HepG2 (cell line): ENCODE measurements around the gene MIDN. TPM values are rescaled to one million over a fixed set of nuclear protein-coding genes. Genes with fewer than 3 reads are reported as not detected.

Experiments
- AKAP8 ChIP-seq: sonication (generic); formaldehyde crosslinking; IDR thresholded peaks from 2 replicates; pipeline ENCODE4 v1.5.1; 2020; ENCODE audit warnings: mild to moderate bottlenecking, missing genetic modification reagents
- CHD2 ChIP-seq: IDR thresholded peaks from 2 replicates; pipeline ENCODE4 v1.6.1; 2011; ENCODE audit warnings: low read depth, low read length, improper control_type of control experiment
- ERF ChIP-seq: IDR thresholded peaks from 2 replicates; pipeline ENCODE4 v1.6.1; 2018; ENCODE audit warnings: missing biosample characterization, missing genetic modification reagents
- HIVEP1 ChIP-seq: sonication (generic); formaldehyde crosslinking; IDR thresholded peaks from 2 replicates; pipeline ENCODE4 v1.4.0; 2020; ENCODE audit warnings: mild to moderate bottlenecking, missing genetic modification reagents
- KDM1A ChIP-seq: IDR thresholded peaks from 2 replicates; pipeline ENCODE4 v1.6.1; 2016; ENCODE audit warnings: missing compliant biosample characterization
- KDM2A ChIP-seq: sonication (generic); formaldehyde crosslinking; IDR thresholded peaks from 2 replicates; pipeline ENCODE4 v1.4.0; 2020; ENCODE audit warnings: low read depth, missing genetic modification reagents, borderline replicate concordance
- ZNF274 ChIP-seq: sonication (generic); formaldehyde crosslinking; IDR thresholded peaks from 2 replicates; pipeline ENCODE4 v1.5.1; 2020; ENCODE audit warnings: mild to moderate bottlenecking, missing genetic modification reagents
- ZNF460 ChIP-seq: sonication (generic); formaldehyde crosslinking; IDR thresholded peaks from 2 replicates; pipeline ENCODE4 v1.5.1; 2020; ENCODE audit warnings: missing genetic modification reagents, mild to moderate bottlenecking, borderline replicate concordance
- ZNF629 ChIP-seq: sonication (generic); formaldehyde crosslinking; conservative IDR thresholded peaks from 2 replicates; pipeline ENCODE4 v1.5.0; 2020; ENCODE audit warnings: missing genetic modification reagents
- ZNF766 ChIP-seq: sonication (generic); formaldehyde crosslinking; IDR thresholded peaks from 2 replicates; pipeline ENCODE4 v1.5.0; 2020; ENCODE audit warnings: missing genetic modification reagents, borderline replicate concordance
- polyA plus RNA-seq, 8 experiments: library from polyadenylated mRNA; depleted of rRNA in 3 of 8; stranded (reverse) in 7 of 8; unstranded in 1 of 8; fragments of >200 nt; fragmentation: Illumina TruSeq in 4 of 8; extraction: Trizol in 4 of 8; gene quantifications; 2 replicates each; pipeline versions ENCODE4 v1.2.1 to v1.2.3, GENCODE V29; 2011 to 2016; ENCODE audit warnings: low read depth in 4 of 8, missing spikeins in 1 of 8, mixed read lengths in 1 of 8; ENCODE audit not compliant: insufficient read depth in 1 of 8
- total RNA-seq, 5 experiments: library from RNA; depleted of rRNA; stranded (reverse); fragments of >200 nt; fragmentation: Illumina TruSeq; extraction: Trizol; gene quantifications; 2 replicates each; pipeline ENCODE4 v1.2.3, GENCODE V29; 2016; ENCODE audit warnings: low read depth in 1 of 5
- TF ChIP-seq, protein P1 (sequence below), 2 experiments: fragments of 450-650 bp in 1 of 2; sonication (generic) in 1 of 2; formaldehyde crosslinking in 1 of 2; IDR thresholded peaks; 2 replicates each; pipeline versions ENCODE4 v1.6.1 to v1.8.0; 2016 to 2022; ENCODE audit warnings: antibody characterized with exemption in 1 of 2, mild to moderate bottlenecking in 1 of 2, missing genetic modification reagents in 1 of 2
- TF ChIP-seq, protein P2 (sequence below): sonication (generic); formaldehyde crosslinking; conservative IDR thresholded peaks from 2 replicates; pipeline ENCODE4 v1.8.1; 2023; ENCODE audit warnings: missing genetic modification reagents

MIDN gene
- total and polyA plus RNA-seq, 2 of the 13 experiments (the other 11 are each of a cell fraction or from before 2014, with no cell fraction given), result 8.4 to 18.0 TPM

DNA sequence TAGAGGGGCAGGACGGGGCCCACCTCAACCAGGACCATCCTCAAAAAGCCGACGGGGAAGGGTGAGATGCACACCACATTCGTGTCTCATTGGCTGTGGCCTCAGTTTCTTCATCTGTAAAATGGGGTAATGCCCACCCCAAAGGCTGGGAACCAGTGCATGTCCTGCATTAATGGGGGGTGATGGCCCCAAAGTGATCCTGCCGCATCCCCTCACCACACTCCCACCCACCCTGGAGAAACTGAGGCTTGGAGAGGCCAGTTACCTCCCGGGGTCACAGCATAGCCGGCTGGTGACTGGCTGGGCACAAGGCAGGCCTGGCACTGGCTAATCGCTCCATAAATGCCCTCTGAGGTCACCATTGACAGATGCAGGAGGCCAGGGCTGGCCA is 640 bp upstream of the MIDN start (continued):
- TF ChIP-seq, protein P1, sequence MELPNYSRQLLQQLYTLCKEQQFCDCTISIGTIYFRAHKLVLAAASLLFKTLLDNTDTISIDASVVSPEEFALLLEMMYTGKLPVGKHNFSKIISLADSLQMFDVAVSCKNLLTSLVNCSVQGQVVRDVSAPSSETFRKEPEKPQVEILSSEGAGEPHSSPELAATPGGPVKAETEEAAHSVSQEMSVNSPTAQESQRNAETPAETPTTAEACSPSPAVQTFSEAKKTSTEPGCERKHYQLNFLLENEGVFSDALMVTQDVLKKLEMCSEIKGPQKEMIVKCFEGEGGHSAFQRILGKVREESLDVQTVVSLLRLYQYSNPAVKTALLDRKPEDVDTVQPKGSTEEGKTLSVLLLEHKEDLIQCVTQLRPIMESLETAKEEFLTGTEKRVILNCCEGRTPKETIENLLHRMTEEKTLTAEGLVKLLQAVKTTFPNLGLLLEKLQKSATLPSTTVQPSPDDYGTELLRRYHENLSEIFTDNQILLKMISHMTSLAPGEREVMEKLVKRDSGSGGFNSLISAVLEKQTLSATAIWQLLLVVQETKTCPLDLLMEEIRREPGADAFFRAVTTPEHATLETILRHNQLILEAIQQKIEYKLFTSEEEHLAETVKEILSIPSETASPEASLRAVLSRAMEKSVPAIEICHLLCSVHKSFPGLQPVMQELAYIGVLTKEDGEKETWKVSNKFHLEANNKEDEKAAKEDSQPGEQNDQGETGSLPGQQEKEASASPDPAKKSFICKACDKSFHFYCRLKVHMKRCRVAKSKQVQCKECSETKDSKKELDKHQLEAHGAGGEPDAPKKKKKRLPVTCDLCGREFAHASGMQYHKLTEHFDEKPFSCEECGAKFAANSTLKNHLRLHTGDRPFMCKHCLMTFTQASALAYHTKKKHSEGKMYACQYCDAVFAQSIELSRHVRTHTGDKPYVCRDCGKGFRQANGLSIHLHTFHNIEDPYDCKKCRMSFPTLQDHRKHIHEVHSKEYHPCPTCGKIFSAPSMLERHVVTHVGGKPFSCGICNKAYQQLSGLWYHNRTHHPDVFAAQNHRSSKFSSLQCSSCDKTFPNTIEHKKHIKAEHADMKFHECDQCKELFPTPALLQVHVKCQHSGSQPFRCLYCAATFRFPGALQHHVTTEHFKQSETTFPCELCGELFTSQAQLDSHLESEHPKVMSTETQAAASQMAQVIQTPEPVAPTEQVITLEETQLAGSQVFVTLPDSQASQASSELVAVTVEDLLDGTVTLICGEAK (IDR thresholded peaks at IDR 0.05), result no peak
- TF ChIP-seq, protein P1 (CRISPR knock-in tag; IDR thresholded peaks at IDR 0.05), result 0 out of 2 replicates have a peak, but pooled peaks have one; percentile 35
- 0 out of 2 replicates have a peak, but pooled peaks have one; percentile 12 for TF ChIP-seq ERF
- peak; percentile 96 for TF ChIP-seq ZNF629
- no peak for TF ChIP-seq HIVEP1
- 0 out of 2 replicates have a peak, but pooled peaks have one; percentile 12 for TF ChIP-seq KDM1A (CRISPR knock-in tag)
- 0 out of 2 replicates have a peak, but pooled peaks have one; percentile 2 for TF ChIP-seq AKAP8 (CRISPR knock-in tag)
- TF ChIP-seq ZNF766 (CRISPR knock-in tag), result no peak
- TF ChIP-seq CHD2, result peak; percentile 9; the same call in 1 of the 2 replicates
- peak; percentile 41; the same call in 1 of the 2 replicates for TF ChIP-seq ZNF274 (CRISPR knock-in tag)
- 0 out of 2 replicates have a peak, but pooled peaks have one; percentile 2 for TF ChIP-seq KDM2A (CRISPR knock-in tag)
- TF ChIP-seq ZNF460 (CRISPR knock-in tag), result 0 out of 2 replicates have a peak, but pooled peaks have one; percentile 12
- TF ChIP-seq, protein P2, sequence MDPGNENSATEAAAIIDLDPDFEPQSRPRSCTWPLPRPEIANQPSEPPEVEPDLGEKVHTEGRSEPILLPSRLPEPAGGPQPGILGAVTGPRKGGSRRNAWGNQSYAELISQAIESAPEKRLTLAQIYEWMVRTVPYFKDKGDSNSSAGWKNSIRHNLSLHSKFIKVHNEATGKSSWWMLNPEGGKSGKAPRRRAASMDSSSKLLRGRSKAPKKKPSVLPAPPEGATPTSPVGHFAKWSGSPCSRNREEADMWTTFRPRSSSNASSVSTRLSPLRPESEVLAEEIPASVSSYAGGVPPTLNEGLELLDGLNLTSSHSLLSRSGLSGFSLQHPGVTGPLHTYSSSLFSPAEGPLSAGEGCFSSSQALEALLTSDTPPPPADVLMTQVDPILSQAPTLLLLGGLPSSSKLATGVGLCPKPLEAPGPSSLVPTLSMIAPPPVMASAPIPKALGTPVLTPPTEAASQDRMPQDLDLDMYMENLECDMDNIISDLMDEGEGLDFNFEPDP (CRISPR knock-in tag), result 0 out of 2 replicates have a peak, but pooled peaks have one; percentile 43
